Esophagus muscularis mucosa (tissue), 4 donors: ENCODE results near the gene LTBP1. TPM values are rescaled to one million over a fixed set of nuclear protein-coding genes. Genes with fewer than 3 reads are reported as not detected.

Experiments used
- DNase-seq: peaks from one replicate; pipeline ENCODE4 v3.0.0-alpha.2; 2017; ENCODE audit errors: extremely low spot score
- H3K27ac ChIP-seq, 4 donors: fragments of 200-600 bp; sonication (generic); replicated peaks in 1 of 4; 1 replicate in 3 of 4; 2 replicates in 1 of 4; pipeline ENCODE4 v1.5.1; 2016 to 2019; ENCODE audit warnings: mild to moderate bottlenecking in 1 of 4
- H3K27me3 ChIP-seq, 4 donors: fragments of 200-600 bp; sonication (generic); one replicate each; pipeline versions ENCODE4 v1.5.1 to v1.6.0; 2016 to 2019
- H3K36me3 ChIP-seq, 4 donors: fragments of 200-600 bp; sonication (generic); one replicate each; pipeline ENCODE4 v1.5.1; 2016 to 2019
- H3K4me1 ChIP-seq, 4 donors: fragments of 200-600 bp; sonication (generic); one replicate each; pipeline ENCODE4 v1.5.1; 2016 to 2019
- H3K4me3 ChIP-seq, 4 donors: fragments of 200-600 bp; sonication (generic); 1 replicate in 2 of 4; 2 replicates in 2 of 4; pipeline ENCODE4 v1.5.1; 2016 to 2019; ENCODE audit warnings: mild to moderate bottlenecking in 4 of 4, moderate library complexity in 1 of 4
- H3K9me3 ChIP-seq, 4 donors: fragments of 200-600 bp; sonication (generic); 1 replicate in 3 of 4; 2 replicates in 1 of 4; pipeline ENCODE4 v1.5.1; 2016 to 2019
- EP300 ChIP-seq: sonication (generic); formaldehyde crosslinking; IDR thresholded peaks from one replicate; pipeline ENCODE4 v1.6.1; 2017; ENCODE audit warnings: antibody characterized with exemption
- POLR2A ChIP-seq: fragments of 450-650 bp; IDR thresholded peaks from one replicate; pipeline ENCODE4 v1.6.1; 2017; ENCODE audit warnings: antibody characterized with exemption, moderate library complexity, mild to moderate bottlenecking, low read depth
- POLR2AphosphoS5 ChIP-seq, 2 donors: sonication (generic); formaldehyde crosslinking; IDR thresholded peaks; one replicate each; pipeline ENCODE4 v1.6.1; 2017; ENCODE audit warnings: antibody characterized with exemption in 2 of 2
- WGBS: methylation state at CpG from one replicate; pipeline ENCODE4 v1.1.5; 2018; 5-methylcytosine and 5-hydroxymethylcytosine counted together
- intact Hi-C: fragments of 100-400 bp; cut with DNase I; formaldehyde crosslinking; loops from one replicate; pipeline ENCODE4 v1.15.1; 2023
- total RNA-seq, 4 donors: library from RNA; depleted of rRNA; stranded (reverse); fragments of >200 nt; gene quantifications; one replicate each; pipeline versions ENCODE4 v1.1.0 to v1.2.1, GENCODE V29; 2016
- TF ChIP-seq, protein P1 (sequence below), 3 experiments: fragments of 200-600 bp in 2 of 3; fragments of 450-650 bp in 1 of 3; sonication (generic) in 2 of 3; IDR thresholded peaks; one replicate each; pipeline ENCODE4 v1.5.1; 2017 to 2019; ENCODE audit warnings: antibody characterized with exemption in 3 of 3, mild to moderate bottlenecking in 2 of 3, moderate library complexity in 1 of 3

Gene LTBP1
- total RNA-seq, 4 donors from 2014 or later: 254 to 465 (median 368) TPM

GRCh38 chr2:32938934-32939333 lies 7.8 kb upstream of the LTBP1 start:
- H3K36me3 ChIP-seq: no peaks in the 10 kb centered on the region
- 96% methylated on average over 3 of the region's 3 CpGs for WGBS
- no peak for TF ChIP-seq EP300
- TF ChIP-seq, protein P1, sequence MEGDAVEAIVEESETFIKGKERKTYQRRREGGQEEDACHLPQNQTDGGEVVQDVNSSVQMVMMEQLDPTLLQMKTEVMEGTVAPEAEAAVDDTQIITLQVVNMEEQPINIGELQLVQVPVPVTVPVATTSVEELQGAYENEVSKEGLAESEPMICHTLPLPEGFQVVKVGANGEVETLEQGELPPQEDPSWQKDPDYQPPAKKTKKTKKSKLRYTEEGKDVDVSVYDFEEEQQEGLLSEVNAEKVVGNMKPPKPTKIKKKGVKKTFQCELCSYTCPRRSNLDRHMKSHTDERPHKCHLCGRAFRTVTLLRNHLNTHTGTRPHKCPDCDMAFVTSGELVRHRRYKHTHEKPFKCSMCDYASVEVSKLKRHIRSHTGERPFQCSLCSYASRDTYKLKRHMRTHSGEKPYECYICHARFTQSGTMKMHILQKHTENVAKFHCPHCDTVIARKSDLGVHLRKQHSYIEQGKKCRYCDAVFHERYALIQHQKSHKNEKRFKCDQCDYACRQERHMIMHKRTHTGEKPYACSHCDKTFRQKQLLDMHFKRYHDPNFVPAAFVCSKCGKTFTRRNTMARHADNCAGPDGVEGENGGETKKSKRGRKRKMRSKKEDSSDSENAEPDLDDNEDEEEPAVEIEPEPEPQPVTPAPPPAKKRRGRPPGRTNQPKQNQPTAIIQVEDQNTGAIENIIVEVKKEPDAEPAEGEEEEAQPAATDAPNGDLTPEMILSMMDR (IDR thresholded peaks at IDR 0.05): no peak
- no peak for TF ChIP-seq POLR2A
- no peak for TF ChIP-seq POLR2AphosphoS5 (IDR thresholded peaks at IDR 0.05)
- no peaks in the 10 kb centered on the region for H3K9me3 ChIP-seq
- intact Hi-C loops: no loop called here
- peaks cover 0 to 10% (median 0%) of the 10 kb centered on the region in 4 donors for H3K27me3 ChIP-seq
- no peak for DNase-seq
- H3K4me1 ChIP-seq: no peaks in the 10 kb centered on the region
- H3K27ac ChIP-seq: no peak overlapping the region
- H3K4me3 ChIP-seq: no peak overlapping the region

DNA sequence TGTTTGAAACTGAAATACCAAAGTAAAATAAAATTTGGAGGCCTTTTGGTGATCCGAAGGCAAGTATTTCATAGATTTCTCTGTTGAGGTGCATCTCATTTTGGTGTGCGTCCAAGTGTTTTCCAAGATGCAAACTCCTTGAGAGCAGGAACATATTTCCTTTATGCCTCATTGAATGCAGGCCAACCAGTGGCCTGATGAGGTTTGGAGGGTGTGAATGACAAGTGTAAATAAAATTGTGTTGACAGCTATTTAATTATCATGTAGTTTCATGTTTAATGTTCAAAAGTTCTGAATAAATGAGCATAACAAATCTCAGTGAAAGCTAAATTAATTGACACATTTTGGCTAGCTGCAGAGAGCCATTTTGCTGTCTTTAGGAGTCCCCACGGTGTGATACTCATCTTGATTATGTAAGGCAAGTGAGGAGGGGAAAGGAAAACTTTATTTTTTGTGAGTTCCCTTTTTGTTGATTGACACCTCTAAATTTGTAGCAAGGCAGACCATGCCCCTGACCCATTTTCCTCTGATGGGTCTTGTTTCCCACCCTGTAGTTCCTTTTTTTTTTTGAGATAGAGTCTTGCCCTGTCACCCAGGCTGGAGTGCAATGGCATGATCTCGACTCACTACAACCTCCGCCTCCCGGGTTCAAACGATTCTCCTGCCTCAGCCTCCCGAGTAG lies 6.3 kb upstream of the LTBP1 start:
- TF ChIP-seq EP300 (no peak), POLR2A (no peak), POLR2AphosphoS5 (IDR thresholded peaks at IDR 0.05) (no peak)
- TF ChIP-seq, protein P1 (IDR thresholded peaks at IDR 0.05): no peak
- no peak for DNase-seq
- Histone ChIP-seq H3K27ac (no peak overlapping the region), H3K27me3 (peaks cover 0 to 7% (median 0%) of the 10 kb centered on the region in 4 donors), H3K4me1 (no peaks in the 10 kb centered on the region), H3K4me3 (no peak overlapping the region), H3K9me3 (no peaks in the 10 kb centered on the region), H3K36me3 (no peaks in the 10 kb centered on the region)
- 90% methylated on average over 8 of the region's 8 CpGs for whole genome bisulfite sequencing
- intact Hi-C loops: loop anchor here (10.0 kb wide), 2 partner anchors 494 to 644 kb away; no protein-coding TSS in a partner anchor

- TF ChIP-seq POLR2AphosphoS5 (IDR thresholded peaks at IDR 0.05) (peak in 1 of 2 donors; percentile 30), POLR2A (no peak)
- 90% methylated on average over 8 of the region's 8 CpGs for WGBS
- Histone ChIP-seq H3K27ac (no peak overlapping the region), H3K9me3 (no peaks in the 10 kb centered on the region), H3K36me3 (no peaks in the 10 kb centered on the region), H3K27me3 (peaks cover 0 to 1% (median 0%) of the 10 kb centered on the region in 4 donors), H3K4me3 (no peak overlapping the region), H3K4me1 (peaks cover 0 to 7% (median 4%) of the 10 kb centered on the region in 4 donors)
- peak; percentile 55 for DNase-seq
- intact Hi-C loops: loop anchor here (10.0 kb wide), 2 partner anchors 493 to 643 kb away; no protein-coding TSS in a partner anchor
These were observed 4.6 kb upstream of the LTBP1 start for GRCh38 chr2:32941944-32942690.

- Histone ChIP-seq H3K9me3 (no peaks in the 10 kb centered on the region), H3K27ac (no peak overlapping the region), H3K4me3 (no peak overlapping the region), H3K36me3 (no peaks in the 10 kb centered on the region), H3K4me1 (peaks cover 0 to 10% (median 5%) of the 10 kb centered on the region in 4 donors), H3K27me3 (no peaks in the 10 kb centered on the region)
- DNase-seq: peak; percentile 83
- 94% methylated on average over 4 of the region's 4 CpGs for WGBS
- TF ChIP-seq, protein P1 (IDR thresholded peaks at IDR 0.05): no peak
- TF ChIP-seq POLR2A (no peak), POLR2AphosphoS5 (IDR thresholded peaks at IDR 0.05) (no peak), EP300 (no peak)
- intact Hi-C loops: loop anchor here (10.0 kb wide), 2 partner anchors 492 to 642 kb away; no protein-coding TSS in a partner anchor
These were observed 3.8 kb upstream of the LTBP1 start for GRCh38 chr2:32942793-32943485.

GRCh38 chr2:32945286-32945685 lies 1.5 kb upstream of the LTBP1 start:
- no peak overlapping the region for H3K4me3 ChIP-seq
- intact Hi-C loops: loop anchor here (5.0 to 10.0 kb wide), 4 partner anchors 72 to 640 kb away; no protein-coding TSS in a partner anchor
- no peaks in the 10 kb centered on the region for H3K36me3 ChIP-seq
- H3K27me3 ChIP-seq: no peaks in the 10 kb centered on the region
- no peak overlapping the region for H3K27ac ChIP-seq
- DNase-seq: no peak
- TF ChIP-seq POLR2A (no peak), POLR2AphosphoS5 (IDR thresholded peaks at IDR 0.05) (no peak), EP300 (no peak)
- TF ChIP-seq, protein P1 (IDR thresholded peaks at IDR 0.05): no peak
- H3K4me1 ChIP-seq: peaks cover 15 to 28% (median 23%) of the 10 kb centered on the region in 4 donors
- H3K9me3 ChIP-seq: no peaks in the 10 kb centered on the region
- 88% methylated on average over 2 of the region's 2 CpGs for WGBS
